Tibial nerve (tissue), 4 donors: ENCODE data around the gene TXNIP. TPM values are rescaled to one million over a fixed set of nuclear protein-coding genes. Genes with fewer than 3 reads are reported as not detected.

Experiments used
- DNase-seq, 2 donors: peaks; one replicate each; pipeline ENCODE4 v3.0.0-alpha.2; 2019; ENCODE audit warnings: low spot score in 2 of 2
- H3K27ac ChIP-seq, 4 donors: fragments of 200-600 bp; sonication (generic) in 3 of 4; one replicate each; pipeline ENCODE4 v1.5.1; 2017 to 2019; ENCODE audit warnings: mild to moderate bottlenecking in 1 of 4
- H3K27me3 ChIP-seq, 2 donors: fragments of 200-600 bp; sonication (generic) in 1 of 2; one replicate each; pipeline versions ENCODE4 v1.5.1 to v1.6.0; 2017 to 2019
- H3K36me3 ChIP-seq, 3 donors: fragments of 200-600 bp; sonication (generic); one replicate each; pipeline ENCODE4 v1.5.1; 2018 to 2019
- H3K4me1 ChIP-seq, 4 donors: fragments of 200-600 bp; sonication (generic) in 3 of 4; one replicate each; pipeline ENCODE4 v1.5.1; 2017 to 2019
- H3K4me3 ChIP-seq, 4 donors: fragments of 200-600 bp; sonication (generic) in 3 of 4; one replicate each; pipeline ENCODE4 v1.5.1; 2017 to 2019; ENCODE audit warnings: mild to moderate bottlenecking in 1 of 4, moderate library complexity in 1 of 4
- H3K9me3 ChIP-seq, 4 donors: fragments of 200-600 bp; sonication (generic) in 3 of 4; one replicate each; pipeline ENCODE4 v1.5.1; 2017 to 2019
- EP300 ChIP-seq, 2 donors: sonication (generic); formaldehyde crosslinking; IDR thresholded peaks; one replicate each; pipeline ENCODE4 v1.6.1; 2017; ENCODE audit warnings: antibody characterized with exemption in 2 of 2, mild to moderate bottlenecking in 1 of 2
- POLR2A ChIP-seq, 2 donors: fragments of 450-650 bp; IDR thresholded peaks; one replicate each; pipeline ENCODE4 v1.6.1; 2017; ENCODE audit warnings: antibody characterized with exemption in 2 of 2, mild to moderate bottlenecking in 2 of 2, moderate library complexity in 2 of 2
- WGBS, 2 donors: methylation state at CpG; one replicate each; pipeline ENCODE4 v1.1.5; 2018; 5-methylcytosine and 5-hydroxymethylcytosine counted together
- total RNA-seq, 4 donors: library from RNA; depleted of rRNA; stranded (reverse); fragments of >200 nt; gene quantifications; one replicate each; pipeline ENCODE4 v1.1.0, GENCODE V29; 2016
- TF ChIP-seq, protein P1 (sequence below), 5 experiments: fragments of 200-600 bp in 3 of 5; fragments of 450-650 bp in 2 of 5; sonication (generic) in 3 of 5; IDR thresholded peaks; one replicate each; pipeline ENCODE4 v1.5.1; 2016 to 2019; ENCODE audit warnings: antibody characterized with exemption in 5 of 5, mild to moderate bottlenecking in 3 of 5, moderate library complexity in 2 of 5

Gene TXNIP
- total RNA-seq, 4 donors from 2014 or later, result 1,863 to 2,525 (median 2,185) TPM

DNA sequence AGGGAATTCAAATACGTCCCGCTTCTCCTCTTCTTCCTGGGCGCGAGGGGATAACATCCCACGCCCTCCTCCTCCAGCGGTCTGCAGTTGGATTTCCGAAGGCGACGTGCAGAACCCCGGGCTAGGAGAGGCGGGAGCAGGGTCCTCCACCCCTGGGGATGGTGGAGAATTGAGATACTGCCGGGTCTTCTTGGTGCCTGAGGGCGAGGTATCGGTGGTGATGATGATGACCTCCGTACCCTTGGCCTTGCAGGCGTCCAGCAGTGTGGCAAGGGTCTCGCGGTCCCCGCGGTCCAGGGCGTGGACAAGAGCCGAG is 35.3 kb downstream of the TXNIP start:
- DNase-seq, result no peak
- WGBS, 2 donors, result 1 to 2% methylated on average over 15 to 22 of the region's 22 CpGs
- no peaks in the 10 kb centered on the region for H3K27me3 ChIP-seq
- peaks cover 0 to 77% (median 33%) of the 10 kb centered on the region in 4 donors for H3K4me1 ChIP-seq
- peak overlapping the region; percentile 84 to 97 (median 94) for H3K27ac ChIP-seq
- TF ChIP-seq, protein P1, sequence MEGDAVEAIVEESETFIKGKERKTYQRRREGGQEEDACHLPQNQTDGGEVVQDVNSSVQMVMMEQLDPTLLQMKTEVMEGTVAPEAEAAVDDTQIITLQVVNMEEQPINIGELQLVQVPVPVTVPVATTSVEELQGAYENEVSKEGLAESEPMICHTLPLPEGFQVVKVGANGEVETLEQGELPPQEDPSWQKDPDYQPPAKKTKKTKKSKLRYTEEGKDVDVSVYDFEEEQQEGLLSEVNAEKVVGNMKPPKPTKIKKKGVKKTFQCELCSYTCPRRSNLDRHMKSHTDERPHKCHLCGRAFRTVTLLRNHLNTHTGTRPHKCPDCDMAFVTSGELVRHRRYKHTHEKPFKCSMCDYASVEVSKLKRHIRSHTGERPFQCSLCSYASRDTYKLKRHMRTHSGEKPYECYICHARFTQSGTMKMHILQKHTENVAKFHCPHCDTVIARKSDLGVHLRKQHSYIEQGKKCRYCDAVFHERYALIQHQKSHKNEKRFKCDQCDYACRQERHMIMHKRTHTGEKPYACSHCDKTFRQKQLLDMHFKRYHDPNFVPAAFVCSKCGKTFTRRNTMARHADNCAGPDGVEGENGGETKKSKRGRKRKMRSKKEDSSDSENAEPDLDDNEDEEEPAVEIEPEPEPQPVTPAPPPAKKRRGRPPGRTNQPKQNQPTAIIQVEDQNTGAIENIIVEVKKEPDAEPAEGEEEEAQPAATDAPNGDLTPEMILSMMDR (IDR thresholded peaks at IDR 0.05), result no peak
- TF ChIP-seq EP300 (IDR thresholded peaks at IDR 0.05), result no peak
- TF ChIP-seq POLR2A (IDR thresholded peaks at IDR 0.05), result no peak
- no peaks in the 10 kb centered on the region for H3K9me3 ChIP-seq
- no peaks in the 10 kb centered on the region for H3K36me3 ChIP-seq
- H3K4me3 ChIP-seq, result peak overlapping the region; percentile 50 to 79 (median 61)

GRCh38 chr1:145960468-145961108 is 35.8 kb downstream of the TXNIP start:
- 0% methylated on average over 20 to 43 of the region's 44 CpGs for WGBS, 2 donors
- TF ChIP-seq, protein P1 (IDR thresholded peaks at IDR 0.05), result peak in 4 of 5 experiments; percentile 11 to 39 (median 21)
- TF ChIP-seq POLR2A (IDR thresholded peaks at IDR 0.05) (peak; percentile 23 to 73), EP300 (IDR thresholded peaks at IDR 0.05) (peak in 1 of 2 donors; percentile 83)
- Histone ChIP-seq H3K9me3 (no peaks in the 10 kb centered on the region), H3K27me3 (no peaks in the 10 kb centered on the region), H3K4me3 (peak overlapping the region; percentile 50 to 79 (median 61)), H3K4me1 (peaks cover 0 to 77% (median 38%) of the 10 kb centered on the region in 4 donors), H3K27ac (peak overlapping the region; percentile 84 to 97 (median 94)), H3K36me3 (no peaks in the 10 kb centered on the region)
- no peak for DNase-seq

GRCh38 chr1:145959957-145960467 is 36.4 kb downstream of the TXNIP start:
- Histone ChIP-seq H3K27me3 (no peaks in the 10 kb centered on the region), H3K9me3 (no peaks in the 10 kb centered on the region), H3K4me1 (peaks cover 0 to 77% (median 41%) of the 10 kb centered on the region in 4 donors), H3K27ac (peak overlapping the region; percentile 84 to 97 (median 94)), H3K36me3 (no peaks in the 10 kb centered on the region), H3K4me3 (peak overlapping the region; percentile 50 to 79 (median 61))
- WGBS, 2 donors, result 9 to 11% methylated on average over 7 to 12 of the region's 12 CpGs
- DNase-seq, result no peak
- no peak for TF ChIP-seq EP300 (IDR thresholded peaks at IDR 0.05)
- no peak for TF ChIP-seq POLR2A (IDR thresholded peaks at IDR 0.05)
- TF ChIP-seq, protein P1 (IDR thresholded peaks at IDR 0.05), result no peak

DNA sequence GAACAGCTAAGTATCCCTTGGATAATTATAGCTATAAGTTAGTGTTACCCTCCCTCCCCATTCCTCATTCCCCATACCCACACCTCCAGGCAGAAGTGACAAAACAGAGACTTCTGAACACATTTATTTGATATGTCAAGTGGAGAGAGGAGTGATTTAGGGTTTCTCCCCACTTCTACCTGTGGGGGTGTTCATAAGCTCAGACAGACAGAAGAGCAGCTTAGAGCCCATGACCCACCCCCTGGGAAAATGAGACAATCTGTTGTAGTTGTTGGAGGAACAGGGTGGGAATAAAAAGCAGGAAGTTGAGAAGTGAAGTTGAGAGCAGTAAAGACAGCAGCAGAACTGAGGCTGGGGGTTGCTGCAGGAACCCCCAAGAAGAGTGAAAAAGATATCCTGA is 37.0 kb downstream of the TXNIP start:
- TF ChIP-seq EP300 (IDR thresholded peaks at IDR 0.05), result no peak
- TF ChIP-seq POLR2A (IDR thresholded peaks at IDR 0.05), result no peak
- TF ChIP-seq, protein P1 (IDR thresholded peaks at IDR 0.05), result no peak

GRCh38 chr1:145958734-145959133 is 37.6 kb downstream of the TXNIP start:
- no peak for DNase-seq
- TF ChIP-seq POLR2A (IDR thresholded peaks at IDR 0.05) (no peak), EP300 (IDR thresholded peaks at IDR 0.05) (no peak)
- TF ChIP-seq, protein P1 (IDR thresholded peaks at IDR 0.05), result no peak
- H3K9me3 ChIP-seq, result no peaks in the 10 kb centered on the region
- no peaks in the 10 kb centered on the region for H3K27me3 ChIP-seq
- H3K27ac ChIP-seq, result peak overlapping the region; percentile 91 to 97 (median 96)
- H3K4me1 ChIP-seq, result peaks cover 0 to 83% (median 44%) of the 10 kb centered on the region in 4 donors
- H3K4me3 ChIP-seq, result no peak overlapping the region
- no peaks in the 10 kb centered on the region for H3K36me3 ChIP-seq

More for the DNA sequence above, 37.0 kb downstream of the TXNIP start:
- H3K9me3 ChIP-seq, result no peaks in the 10 kb centered on the region
- H3K27me3 ChIP-seq, result no peaks in the 10 kb centered on the region
- no peak for DNase-seq
- H3K4me1 ChIP-seq, result peaks cover 0 to 81% (median 45%) of the 10 kb centered on the region in 4 donors
- peak overlapping the region; percentile 84 to 97 (median 94) for H3K27ac ChIP-seq
- no peak overlapping the region for H3K4me3 ChIP-seq
- H3K36me3 ChIP-seq, result no peaks in the 10 kb centered on the region
